AG09319 (cell line): ENCODE measurements around the gene SARS2.
"Not testable (repeated sequence)": the region's sequence is repeated elsewhere in the genome, so short reads cannot be mapped to it uniquely, and the experiment has no call there.

Source experiments
- DNase-seq: peaks from one replicate; pipeline ENCODE4 v3.0.0-alpha.2; 2010; ENCODE audit warnings: low read depth; ENCODE audit errors: extremely low read depth
- TF ChIP-seq, protein P1 (sequence below): IDR thresholded peaks from 2 replicates; pipeline ENCODE4 v1.5.1; 2011; ENCODE audit warnings: low read depth, mild to moderate bottlenecking, inconsistent platforms, low read length, moderate library complexity

SARS2 gene

DNA sequence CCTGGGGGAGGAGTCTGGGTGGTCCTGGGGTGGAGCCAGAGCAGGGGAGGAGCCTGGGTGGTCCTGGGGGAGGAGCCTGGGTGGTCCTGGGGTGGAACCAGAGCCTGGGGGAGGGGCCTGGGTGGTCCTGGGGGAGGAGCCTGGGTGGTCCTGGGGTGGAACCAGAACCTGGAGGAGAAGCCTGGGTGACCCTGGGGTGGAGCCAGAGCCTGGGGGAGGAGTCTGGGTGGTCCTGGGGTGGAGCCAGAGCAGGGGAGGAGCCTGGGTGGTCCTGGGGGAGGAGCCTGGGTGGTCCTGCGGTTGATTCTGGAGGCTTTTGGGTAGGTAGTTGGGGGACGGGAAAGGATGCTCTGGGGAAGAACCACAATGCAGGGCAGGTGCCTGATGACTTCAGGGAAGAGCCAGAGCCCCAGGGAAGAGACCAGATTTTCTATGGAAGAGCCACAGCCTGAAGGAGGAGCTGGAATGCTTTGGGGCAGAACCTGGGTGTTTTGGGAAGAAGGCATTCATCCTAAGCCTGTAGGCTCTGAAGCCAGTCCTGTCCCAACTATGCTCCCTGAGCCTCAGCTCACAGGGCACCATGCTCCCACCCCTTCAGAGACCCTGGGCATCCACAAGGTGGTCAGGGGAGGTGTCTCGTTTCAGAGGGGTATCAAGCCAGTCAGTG is 15.1 kb upstream of the SARS2 start:
- TF ChIP-seq, protein P1, sequence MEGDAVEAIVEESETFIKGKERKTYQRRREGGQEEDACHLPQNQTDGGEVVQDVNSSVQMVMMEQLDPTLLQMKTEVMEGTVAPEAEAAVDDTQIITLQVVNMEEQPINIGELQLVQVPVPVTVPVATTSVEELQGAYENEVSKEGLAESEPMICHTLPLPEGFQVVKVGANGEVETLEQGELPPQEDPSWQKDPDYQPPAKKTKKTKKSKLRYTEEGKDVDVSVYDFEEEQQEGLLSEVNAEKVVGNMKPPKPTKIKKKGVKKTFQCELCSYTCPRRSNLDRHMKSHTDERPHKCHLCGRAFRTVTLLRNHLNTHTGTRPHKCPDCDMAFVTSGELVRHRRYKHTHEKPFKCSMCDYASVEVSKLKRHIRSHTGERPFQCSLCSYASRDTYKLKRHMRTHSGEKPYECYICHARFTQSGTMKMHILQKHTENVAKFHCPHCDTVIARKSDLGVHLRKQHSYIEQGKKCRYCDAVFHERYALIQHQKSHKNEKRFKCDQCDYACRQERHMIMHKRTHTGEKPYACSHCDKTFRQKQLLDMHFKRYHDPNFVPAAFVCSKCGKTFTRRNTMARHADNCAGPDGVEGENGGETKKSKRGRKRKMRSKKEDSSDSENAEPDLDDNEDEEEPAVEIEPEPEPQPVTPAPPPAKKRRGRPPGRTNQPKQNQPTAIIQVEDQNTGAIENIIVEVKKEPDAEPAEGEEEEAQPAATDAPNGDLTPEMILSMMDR = no peak
- DNase-seq = no peak

DNA sequence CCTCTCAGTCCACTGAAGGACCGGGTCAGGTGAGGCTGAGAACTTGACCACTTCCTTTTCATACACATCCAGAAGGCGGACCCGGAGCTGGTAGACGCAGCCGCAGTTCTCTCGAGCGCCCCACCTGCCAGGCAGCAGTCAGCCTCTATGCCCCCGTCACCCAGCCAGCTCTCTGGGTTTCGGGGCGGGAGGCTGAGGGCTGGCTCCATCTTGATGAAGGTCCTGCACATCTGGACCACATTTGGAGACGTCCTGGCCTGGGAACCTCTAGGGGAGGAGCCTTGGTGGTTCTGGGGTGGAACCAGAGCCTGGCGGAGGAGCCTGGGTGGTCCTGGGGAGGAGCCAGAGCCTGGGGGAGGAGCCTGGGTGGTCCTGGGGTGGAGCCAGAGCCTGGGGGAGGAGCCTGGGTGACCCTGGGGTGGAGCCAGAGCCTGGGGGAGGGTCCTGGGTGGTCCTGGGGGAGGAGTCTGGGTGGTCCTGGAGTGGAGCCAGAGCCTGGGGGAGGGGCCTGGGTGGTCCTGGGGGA is 14.5 kb upstream of the SARS2 start:
- TF ChIP-seq, protein P1 = no peak
- no peak for DNase-seq

DNA sequence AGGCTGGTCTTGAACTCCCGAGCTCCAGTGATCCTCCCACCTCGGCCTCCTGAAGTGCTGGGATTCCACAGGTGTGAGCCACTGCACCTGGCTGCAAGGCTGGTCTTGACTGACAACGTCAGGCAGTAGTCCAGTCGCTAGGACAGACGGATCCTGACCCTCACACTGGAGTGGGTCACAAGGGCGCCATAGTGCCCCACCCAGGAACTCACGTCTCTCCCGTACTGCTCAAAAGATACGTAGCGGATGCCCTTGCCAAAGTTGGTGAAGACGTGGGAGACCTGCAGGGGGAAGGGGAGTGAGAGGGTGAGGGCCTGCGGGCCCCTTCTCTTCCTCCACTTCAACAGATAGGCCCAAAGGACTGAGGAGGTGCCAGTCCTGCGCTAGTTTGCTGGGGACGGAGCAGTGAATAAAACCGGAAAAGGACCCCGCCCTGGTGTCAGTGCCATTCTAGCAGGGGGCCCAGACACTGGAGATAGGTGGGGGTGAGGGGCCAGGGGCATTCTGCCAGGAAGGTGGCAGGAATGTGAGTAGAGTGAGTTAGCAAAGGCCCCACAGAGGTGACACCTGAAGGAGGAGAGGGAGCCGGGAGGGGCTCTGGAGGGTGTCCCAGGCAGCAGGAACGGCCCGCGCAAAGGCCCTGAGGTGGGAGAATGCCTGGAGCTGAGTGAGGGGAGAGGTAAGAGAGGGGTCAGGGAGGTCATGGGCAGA is 12.1 kb upstream of the SARS2 start:
- TF ChIP-seq, protein P1 = no peak
- DNase-seq = no peak

- DNase-seq = no peak
- TF ChIP-seq, protein P1 = no peak
Observed at GRCh38 chr19:38941979-38942378, 11.4 kb upstream of the SARS2 start.

- DNase-seq = not testable (repeated sequence)
Observed at GRCh38 chr19:38941466-38941865, 10.9 kb upstream of the SARS2 start.

- TF ChIP-seq, protein P1 = no peak
- DNase-seq = no peak
Observed at GRCh38 chr19:38939957-38940356, 9.4 kb upstream of the SARS2 start.

- TF ChIP-seq, protein P1 = no peak
- no peak for DNase-seq
Observed at GRCh38 chr19:38933544-38933943, 3.0 kb upstream of the SARS2 start.
